Right ventricle myocardium superior (tissue), 1 donor: ENCODE measurements around the gene ADGRG1. TPM values are rescaled to one million over a fixed set of nuclear protein-coding genes. Genes with fewer than 3 reads are reported as not detected.

Source experiments
- total RNA-seq: library from RNA; stranded (reverse); fragmentation: NEBNext Ultra II Directional; extraction: Animal tissue kit (Norgen Biotek cat#: 25700); gene quantifications from one replicate; pipeline ENCODE4 v1.2.1, GENCODE V29; 2021
- donor health status: DM: no; HTN: yes; CAD: no; lungs with severe emphysema.

ADGRG1 gene
- total RNA-seq, 1 donor from 2014 or later, result 23.0 TPM

Other genes starting within 250 kb of the ADGRG1 start
- not detected for gene CCL17, start 223.9 kb upstream of the ADGRG1 start, total RNA-seq
- gene CIAPIN1, start 181.2 kb upstream of the ADGRG1 start, total RNA-seq, result 41.8 TPM
- 225 TPM for gene COQ9, start 181.2 kb upstream of the ADGRG1 start, total RNA-seq
- 37.9 TPM for gene POLR2C, start 166.0 kb upstream of the ADGRG1 start, total RNA-seq
- 7.5 TPM for gene DOK4, start 142.1 kb upstream of the ADGRG1 start, total RNA-seq
- 10.5 TPM for gene CCDC102A, start 92.1 kb upstream of the ADGRG1 start, total RNA-seq
- gene ADGRG5, start 86.0 kb upstream of the ADGRG1 start, total RNA-seq, result 0.05 TPM
- gene ADGRG3, start 39.7 kb downstream of the ADGRG1 start, total RNA-seq, result 0.48 TPM
- gene DRC7, start 66.2 kb downstream of the ADGRG1 start, total RNA-seq, result not detected
- 9.4 TPM for gene KATNB1, start 107.1 kb downstream of the ADGRG1 start, total RNA-seq
- 61.6 TPM for gene KIFC3, start 173.9 kb downstream of the ADGRG1 start, total RNA-seq